Medulla oblongata (tissue), 1 donor: Measurements from ENCODE around the gene TMEM244.
"Not testable (repeated sequence)": the region's sequence is repeated elsewhere in the genome, so short reads cannot be mapped to it uniquely, and the experiment has no call there.

Experiments used
- DNase-seq: peaks from one replicate; pipeline ENCODE4 v3.0.0-alpha.2; 2015; ENCODE audit errors: extremely low spot score

Gene TMEM244

DNA sequence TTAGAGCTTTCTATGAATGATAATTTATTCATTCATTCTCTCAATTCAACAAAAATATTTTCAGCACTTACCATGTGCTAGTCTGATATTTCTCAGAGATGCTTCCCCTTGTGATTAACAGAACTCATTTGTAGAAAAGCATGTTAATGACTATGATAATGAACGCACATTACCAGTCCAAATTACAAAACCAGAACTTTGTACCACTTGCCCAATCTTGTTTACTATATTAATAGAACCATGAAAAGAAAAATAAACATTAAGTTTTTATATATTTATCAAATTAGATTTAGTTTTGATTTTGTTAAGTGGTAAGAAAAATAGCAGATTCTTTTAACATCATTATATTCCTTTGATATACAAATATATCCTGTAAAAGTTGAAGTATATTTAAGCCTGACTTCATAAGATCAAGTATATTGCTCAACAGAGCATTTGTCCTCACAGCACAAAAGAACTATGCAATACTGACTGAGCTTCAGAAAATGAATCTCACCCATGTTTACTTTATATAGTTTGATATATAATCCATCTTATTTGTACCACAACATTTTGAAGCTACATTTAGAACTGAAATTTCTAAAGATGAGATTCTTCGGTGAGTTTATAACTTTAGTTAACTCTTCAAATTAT is 48.9 kb downstream of the TMEM244 start:
- DNase-seq: no peak

- DNase-seq: not testable (repeated sequence)
Observed at GRCh38 chr6:129807141-129807540, 54.0 kb downstream of the TMEM244 start.

- DNase-seq: not testable (repeated sequence)
Observed at GRCh38 chr6:129802920-129803319, 58.2 kb downstream of the TMEM244 start.

DNA sequence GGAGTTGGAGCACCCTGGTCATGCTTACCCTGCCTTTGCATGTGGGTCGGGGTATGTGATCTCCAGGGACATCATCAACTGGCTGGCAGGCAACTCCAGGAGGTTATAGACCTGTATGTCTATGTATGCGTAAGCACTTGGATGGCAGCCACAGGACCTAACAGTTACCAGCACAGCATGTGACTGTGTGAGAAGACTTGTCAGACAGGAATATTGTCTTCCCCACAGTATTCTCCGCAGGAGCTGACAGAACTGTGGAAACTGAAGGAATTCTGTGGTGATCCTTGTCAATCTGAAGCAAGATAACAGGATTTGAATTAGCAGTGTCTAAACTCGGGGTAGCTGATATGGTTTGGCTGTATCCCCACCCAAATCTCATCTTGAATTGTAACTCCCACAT is 59.2 kb downstream of the TMEM244 start:
- DNase-seq: no peak

DNA sequence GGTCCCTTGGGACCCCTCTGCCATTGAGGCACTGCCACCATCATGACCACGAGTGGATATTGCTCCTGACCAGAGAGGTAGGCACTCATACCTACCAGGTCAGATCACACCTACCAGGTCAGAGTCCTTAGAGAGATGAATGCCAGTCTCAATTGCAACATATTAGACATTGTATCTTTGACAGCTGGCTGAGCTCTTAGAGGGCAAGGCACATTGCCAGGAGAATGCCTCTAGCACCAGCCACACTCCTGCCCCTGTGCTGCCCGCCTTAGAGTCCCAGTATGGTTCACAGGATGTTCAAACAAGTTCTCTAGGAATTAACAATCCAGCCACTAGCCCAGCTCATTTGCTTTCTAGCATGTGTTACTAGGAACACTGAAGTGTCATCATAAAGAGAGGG is 65.9 kb downstream of the TMEM244 start:
- DNase-seq: no peak

DNA sequence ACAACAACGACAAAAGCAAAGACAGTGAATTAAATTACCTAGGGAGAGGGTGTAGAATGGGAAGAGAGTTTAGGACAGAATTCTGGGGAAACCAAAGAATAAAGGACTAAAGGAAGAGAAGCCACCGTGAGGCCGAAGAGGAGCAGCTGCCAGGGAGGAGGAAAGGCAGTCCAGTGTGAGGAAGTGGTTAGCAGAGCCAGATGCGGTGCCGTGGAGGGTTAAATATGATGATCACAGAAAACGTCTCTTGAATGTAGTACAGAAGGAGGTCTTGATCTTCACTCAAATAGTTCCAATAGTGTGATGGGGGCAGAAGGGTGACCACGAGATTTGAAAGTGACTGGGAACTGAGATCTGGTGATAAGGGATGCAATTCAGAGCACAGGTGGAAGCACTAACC is 67.7 kb downstream of the TMEM244 start:
- DNase-seq: no peak

DNA sequence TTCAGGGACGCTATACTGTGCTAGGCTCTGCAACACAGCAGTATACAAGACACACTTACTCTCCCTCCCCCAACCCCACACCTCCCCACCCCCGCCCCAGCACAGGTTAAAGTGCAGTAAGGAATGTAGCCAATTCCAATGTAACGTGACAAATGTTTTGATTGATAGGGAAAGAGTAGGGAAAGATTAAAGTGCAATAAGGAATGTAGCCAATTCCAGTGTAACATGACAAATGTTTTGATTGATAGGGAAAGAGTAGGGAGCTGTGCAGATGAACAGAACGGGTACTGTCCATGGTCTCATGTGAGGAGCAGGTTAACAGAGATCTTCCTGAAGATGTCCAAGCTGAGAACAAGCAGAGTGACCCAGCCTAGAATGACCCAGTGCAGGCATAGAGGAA is 69.1 kb downstream of the TMEM244 start:
- DNase-seq: no peak

DNA sequence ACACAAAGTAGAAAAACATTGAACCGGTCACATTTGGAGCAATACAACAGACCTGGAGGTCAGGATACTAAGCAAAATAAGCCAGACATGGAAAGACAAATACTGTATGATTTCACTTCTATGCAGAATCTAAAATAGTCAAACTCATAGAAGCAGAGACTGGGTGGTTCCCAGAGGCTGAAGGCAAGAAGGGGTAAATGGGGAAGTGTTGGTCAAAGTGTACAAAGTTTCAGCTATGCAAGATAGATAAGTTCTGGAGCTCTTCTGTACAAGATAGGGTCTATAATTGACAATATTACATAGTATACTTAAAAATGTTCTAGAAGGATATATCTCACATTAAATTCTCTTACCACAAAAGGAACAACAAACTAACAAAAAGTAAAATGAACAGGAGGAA is 70.3 kb downstream of the TMEM244 start:
- DNase-seq: no peak

DNA sequence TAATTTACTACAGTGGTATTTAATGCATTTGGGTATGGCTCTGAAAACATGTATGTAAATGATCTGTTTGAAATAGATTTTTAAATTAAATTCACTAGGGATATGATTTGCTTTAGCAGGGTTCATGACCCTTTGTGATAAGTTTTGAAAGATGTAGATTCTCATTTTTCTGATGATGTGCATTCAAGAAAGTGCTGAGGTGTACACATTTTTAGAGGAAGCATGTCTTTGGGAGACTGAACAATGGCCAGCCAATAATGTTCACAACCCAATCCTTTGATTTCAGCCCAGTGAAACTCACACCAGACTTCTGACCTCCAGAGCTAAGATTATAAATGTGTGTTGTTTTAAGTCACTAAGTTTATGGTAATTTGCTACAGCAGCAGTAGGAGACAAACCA is 71.1 kb downstream of the TMEM244 start:
- DNase-seq: no peak

- no peak for DNase-seq
Observed at GRCh38 chr6:129787816-129788215, 73.3 kb downstream of the TMEM244 start.

- DNase-seq: no peak
Observed at GRCh38 chr6:129786548-129786947, 74.6 kb downstream of the TMEM244 start.

GRCh38 chr6:129785756-129786135 is 75.4 kb downstream of the TMEM244 start:
- no peak for DNase-seq

GRCh38 chr6:129785047-129785755 is 75.9 kb downstream of the TMEM244 start:
- DNase-seq: no peak
